ENCODE results near the gene PRDX3. TPM values are rescaled to one million over a fixed set of nuclear protein-coding genes. Genes with fewer than 3 reads are reported as not detected.

Gene PRDX3
- total RNA-seq, 1 experiment from 2014 or later: 234 TPM

- Histone ChIP-seq H3K4me3 (ENCODE audit: low read depth, low read length, poor library complexity, severe bottlenecking) (no peak overlapping the region), H3K9me3 (ENCODE audit: low read depth, low read length, poor library complexity, severe bottlenecking) (no peaks in the 10 kb centered on the region), H3K27me3 (replicated peaks; ENCODE audit: insufficient read depth, low read depth, low read length, poor library complexity) (no peaks in the 10 kb centered on the region), H3K27ac (ENCODE audit: low read depth, low read length, poor library complexity, severe bottlenecking) (no peak overlapping the region), H3K36me3 (ENCODE audit: insufficient read depth, low read length, poor library complexity, severe bottlenecking) (peaks cover 51% of the 10 kb centered on the region), H3K4me1 (ENCODE audit: insufficient read depth, low read length, poor library complexity, severe bottlenecking) (peaks cover 21% of the 10 kb centered on the region)
- intact Hi-C loops (cut with micrococcal nuclease; ENCODE audit: unreplicated experiment): no loop called here
- BruUV-seq (replicated peaks): TSS peak; percentile 20
- ChIA-PET POLR2A (ENCODE audit: low non-redundant PET) (no interaction called here), CTCF (no interaction called here)
- no peak for TF ChIP-seq EZH2 (IDR thresholded peaks at IDR 0.05; ENCODE audit: borderline replicate concordance, low read depth, low read length, poor library complexity, severe bottlenecking)
- TF ChIP-seq CTCF (conservative IDR thresholded peaks at IDR 0.05; ENCODE audit: low read depth, low read length): no peak
- DNase-seq (ENCODE audit: low spot score): no peak
Measured at GRCh38 chr10:119176166-119176565, 2.4 kb downstream of the PRDX3 start.

DNA sequence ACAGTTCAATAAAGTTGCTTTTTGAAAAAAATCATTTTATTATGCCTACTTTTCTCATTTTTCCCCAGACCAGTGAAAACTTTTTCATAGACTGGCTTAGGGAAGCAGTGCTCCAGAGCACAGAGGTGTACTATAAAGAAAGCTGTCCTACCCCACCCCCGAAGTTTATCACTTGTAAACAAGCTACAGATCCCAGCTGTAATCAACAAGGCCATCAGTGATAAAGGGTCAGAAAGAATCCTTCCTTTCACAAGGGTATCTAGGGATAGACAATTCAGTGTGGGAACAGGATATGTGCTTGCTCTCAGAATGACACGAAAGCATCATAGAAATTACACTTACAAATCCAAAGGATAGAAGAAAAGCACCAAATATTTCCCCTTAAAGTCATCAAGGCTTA lies 4.5 kb downstream of the PRDX3 start:
- intact Hi-C loops (cut with micrococcal nuclease; ENCODE audit: unreplicated experiment): no loop called here
- BruUV-seq (replicated peaks): no TSS peak
- POLR2A ChIA-PET (ENCODE audit: low non-redundant PET): no interaction called here
- DNase-seq (ENCODE audit: low spot score): no peak
- Histone ChIP-seq H3K36me3 (ENCODE audit: insufficient read depth, low read length, poor library complexity, severe bottlenecking) (peaks cover 67% of the 10 kb centered on the region), H3K4me1 (ENCODE audit: insufficient read depth, low read length, poor library complexity, severe bottlenecking) (peaks cover 19% of the 10 kb centered on the region), H3K27ac (ENCODE audit: low read depth, low read length, poor library complexity, severe bottlenecking) (no peak overlapping the region), H3K27me3 (replicated peaks; ENCODE audit: insufficient read depth, low read depth, low read length, poor library complexity) (no peaks in the 10 kb centered on the region), H3K4me3 (ENCODE audit: low read depth, low read length, poor library complexity, severe bottlenecking) (no peak overlapping the region), H3K9me3 (ENCODE audit: low read depth, low read length, poor library complexity, severe bottlenecking) (no peaks in the 10 kb centered on the region)
- TF ChIP-seq EZH2 (IDR thresholded peaks at IDR 0.05; ENCODE audit: borderline replicate concordance, low read depth, low read length, poor library complexity, severe bottlenecking): no peak
- CTCF ChIA-PET: no interaction called here

- ChIA-PET CTCF (no interaction called here), POLR2A (ENCODE audit: low non-redundant PET) (no interaction called here)
- H3K4me1 ChIP-seq (ENCODE audit: insufficient read depth, low read length, poor library complexity, severe bottlenecking): peaks cover 17% of the 10 kb centered on the region
Measured at GRCh38 chr10:119167041-119167440, 11.6 kb downstream of the PRDX3 start.

More at GRCh38 chr10:119167041-119167440, 11.6 kb downstream of the PRDX3 start:
- intact Hi-C loops (cut with micrococcal nuclease; ENCODE audit: unreplicated experiment): no loop called here
- no peak for DNase-seq (ENCODE audit: low spot score)
- H3K36me3 ChIP-seq (ENCODE audit: insufficient read depth, low read length, poor library complexity, severe bottlenecking): peaks cover 47% of the 10 kb centered on the region
- H3K9me3 ChIP-seq (ENCODE audit: low read depth, low read length, poor library complexity, severe bottlenecking): no peaks in the 10 kb centered on the region
- no peaks in the 10 kb centered on the region for H3K27me3 ChIP-seq (replicated peaks; ENCODE audit: insufficient read depth, low read depth, low read length, poor library complexity)
- peak overlapping the region; percentile 93 for H3K27ac ChIP-seq (ENCODE audit: low read depth, low read length, poor library complexity, severe bottlenecking)
- BruUV-seq (replicated peaks): no TSS peak
- no peak for TF ChIP-seq CTCF (conservative IDR thresholded peaks at IDR 0.05; ENCODE audit: low read depth, low read length)
- no peak for TF ChIP-seq EZH2 (IDR thresholded peaks at IDR 0.05; ENCODE audit: borderline replicate concordance, low read depth, low read length, poor library complexity, severe bottlenecking)
- no peak overlapping the region for H3K4me3 ChIP-seq (ENCODE audit: low read depth, low read length, poor library complexity, severe bottlenecking)

All from A673 (cell line).